NB4 (cell line): ENCODE data around the gene ASXL1.

ENCODE experiments used
- DNase-seq: peaks from one replicate; pipeline ENCODE4 v3.0.0; 2010; ENCODE audit warnings: low read depth
- H3K4me3 ChIP-seq: one replicate; pipeline ENCODE4 v1.5.1; 2011; ENCODE audit warnings: mild to moderate bottlenecking, low read depth, low read length, moderate library complexity
- MAX ChIP-seq: IDR thresholded peaks from 2 replicates; pipeline ENCODE4 v1.6.1; 2011; ENCODE audit warnings: low read depth, low read length
- MYC ChIP-seq: IDR thresholded peaks from 2 replicates; pipeline ENCODE4 v1.6.1; 2011; ENCODE audit warnings: low read depth, low read length
- POLR2A ChIP-seq: IDR thresholded peaks from 2 replicates; pipeline ENCODE4 v1.6.1; 2011; ENCODE audit warnings: mild to moderate bottlenecking; ENCODE audit not compliant: insufficient read length; ENCODE audit errors: extremely low read depth
- TF ChIP-seq, protein P1 (sequence below): IDR thresholded peaks from one replicate; pipeline ENCODE4 v1.5.1; 2012; ENCODE audit warnings: low read depth, low read length

The ASXL1 gene

GRCh38 chr20:32447136-32448027 lies 89.3 kb downstream of the ASXL1 start:
- TF ChIP-seq MYC, result no peak
- TF ChIP-seq, protein P1, sequence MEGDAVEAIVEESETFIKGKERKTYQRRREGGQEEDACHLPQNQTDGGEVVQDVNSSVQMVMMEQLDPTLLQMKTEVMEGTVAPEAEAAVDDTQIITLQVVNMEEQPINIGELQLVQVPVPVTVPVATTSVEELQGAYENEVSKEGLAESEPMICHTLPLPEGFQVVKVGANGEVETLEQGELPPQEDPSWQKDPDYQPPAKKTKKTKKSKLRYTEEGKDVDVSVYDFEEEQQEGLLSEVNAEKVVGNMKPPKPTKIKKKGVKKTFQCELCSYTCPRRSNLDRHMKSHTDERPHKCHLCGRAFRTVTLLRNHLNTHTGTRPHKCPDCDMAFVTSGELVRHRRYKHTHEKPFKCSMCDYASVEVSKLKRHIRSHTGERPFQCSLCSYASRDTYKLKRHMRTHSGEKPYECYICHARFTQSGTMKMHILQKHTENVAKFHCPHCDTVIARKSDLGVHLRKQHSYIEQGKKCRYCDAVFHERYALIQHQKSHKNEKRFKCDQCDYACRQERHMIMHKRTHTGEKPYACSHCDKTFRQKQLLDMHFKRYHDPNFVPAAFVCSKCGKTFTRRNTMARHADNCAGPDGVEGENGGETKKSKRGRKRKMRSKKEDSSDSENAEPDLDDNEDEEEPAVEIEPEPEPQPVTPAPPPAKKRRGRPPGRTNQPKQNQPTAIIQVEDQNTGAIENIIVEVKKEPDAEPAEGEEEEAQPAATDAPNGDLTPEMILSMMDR, result no peak
- TF ChIP-seq MAX, result no peak
- no peak for TF ChIP-seq POLR2A
- H3K4me3 ChIP-seq, result no peak overlapping the region
- DNase-seq, result no peak

DNA sequence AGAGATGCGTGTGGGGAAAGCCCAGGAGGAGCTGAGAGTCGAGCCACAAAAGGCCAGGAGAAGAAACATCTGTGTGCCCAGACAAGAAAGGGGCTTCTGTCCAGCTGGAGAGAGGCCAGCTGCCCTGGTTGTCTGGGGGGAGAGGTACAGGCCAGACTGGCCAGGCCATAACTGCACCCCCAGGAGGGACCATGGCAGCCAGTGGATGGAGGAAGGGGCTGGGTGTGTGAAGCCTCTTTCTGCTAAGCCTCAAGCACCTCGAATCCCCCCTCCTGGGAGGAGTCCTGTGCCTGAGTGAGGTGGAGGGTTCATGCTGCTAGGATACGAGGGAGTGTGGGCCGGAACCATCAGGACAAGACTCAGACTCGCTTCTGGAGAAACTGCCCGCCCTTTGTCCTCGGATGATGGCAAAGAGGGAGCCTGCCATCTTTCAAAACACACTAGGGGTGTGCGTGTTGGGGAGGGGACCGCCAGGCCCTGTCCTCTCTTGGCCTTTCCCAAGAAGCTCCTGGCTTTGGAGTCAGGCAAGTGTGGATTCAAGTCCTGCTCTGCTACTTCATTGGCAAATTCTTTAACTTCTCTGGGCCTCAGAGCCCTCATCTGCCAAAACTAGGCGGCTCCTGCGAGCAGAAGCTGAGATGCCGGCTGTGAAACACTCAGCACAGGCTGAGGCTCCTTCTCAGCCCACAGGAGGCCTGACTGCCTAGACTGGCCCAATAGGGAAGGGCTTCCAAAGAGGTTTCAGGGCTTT lies 90.3 kb downstream of the ASXL1 start:
- no peak overlapping the region for H3K4me3 ChIP-seq
- TF ChIP-seq, protein P1, result no peak
- TF ChIP-seq POLR2A (no peak), MYC (no peak), MAX (no peak)
- DNase-seq, result no peak

- no peak overlapping the region for H3K4me3 ChIP-seq
- no peak for TF ChIP-seq MAX
- TF ChIP-seq, protein P1, result no peak
- TF ChIP-seq MYC, result no peak
- no peak for TF ChIP-seq POLR2A
- no peak for DNase-seq
Observed at GRCh38 chr20:32449057-32449889, 91.1 kb downstream of the ASXL1 start.

DNA sequence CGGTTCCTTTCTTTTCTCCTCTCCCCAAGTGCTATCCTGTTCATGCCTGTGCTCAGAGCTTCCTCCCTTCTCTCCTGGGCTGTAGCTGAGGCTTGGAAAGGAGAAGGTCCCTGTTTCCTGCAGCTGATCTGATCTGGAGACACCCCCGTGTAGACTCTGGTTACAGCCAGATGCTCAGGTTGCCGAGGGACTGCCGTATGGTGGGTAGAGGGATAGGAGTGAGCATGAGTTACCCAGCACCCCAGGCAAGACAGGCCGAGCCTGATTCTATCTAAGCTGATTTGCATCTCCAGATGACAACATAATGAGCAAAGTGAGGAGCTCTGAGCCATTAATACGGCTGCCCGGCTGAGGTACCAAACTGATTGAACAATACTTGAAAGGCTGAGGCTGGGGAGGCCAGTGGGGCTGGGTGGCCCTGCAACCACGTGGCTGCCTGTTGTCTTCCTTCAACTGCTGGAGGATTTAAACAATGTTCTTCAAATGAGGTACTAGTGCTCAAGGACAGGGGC lies 91.8 kb downstream of the ASXL1 start:
- TF ChIP-seq MYC (no peak), MAX (no peak), POLR2A (no peak)
- TF ChIP-seq, protein P1, result no peak
- no peak for DNase-seq
- no peak overlapping the region for H3K4me3 ChIP-seq

- H3K4me3 ChIP-seq, result no peak overlapping the region
- no peak for TF ChIP-seq POLR2A
- TF ChIP-seq, protein P1, result no peak
- TF ChIP-seq MAX, result no peak
- no peak for DNase-seq
Observed at GRCh38 chr20:32450484-32451061, 92.4 kb downstream of the ASXL1 start.
